ENCODE results near the gene ZFC3H1.

Gene ZFC3H1

DNA sequence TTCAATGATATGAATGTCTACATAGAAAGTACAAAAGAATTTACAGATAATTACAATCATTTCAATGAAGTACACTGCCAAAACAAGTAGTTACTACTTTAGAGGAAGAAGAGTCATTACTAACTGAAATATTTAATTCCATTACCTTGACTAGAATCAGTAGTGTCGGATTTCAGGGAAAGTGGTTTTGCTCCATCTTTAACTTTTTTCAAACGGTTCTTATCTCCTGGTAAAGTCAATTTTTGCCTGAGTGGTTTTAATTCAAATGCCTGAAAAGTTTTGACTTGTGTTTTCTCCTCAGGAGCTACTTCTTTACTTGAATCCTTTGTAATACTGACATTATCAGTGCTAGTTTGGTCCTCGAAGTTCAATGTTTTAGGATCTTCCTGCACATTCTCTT lies 6.9 kb downstream of the ZFC3H1 start:
- Histone ChIP-seq H4K20me1 (ENCODE audit: insufficient read depth, low read length) (peaks cover 5% of the 10 kb centered on the region; the same call in 1 of the 2 replicates), H3K9ac (ENCODE audit: low read length) (no peak overlapping the region), H3K4me1 (ENCODE audit: low read length) (0 out of 2 replicates have a peak, but pooled peaks cover 2% of the 10 kb centered on the region), H2AFZ (ENCODE audit: low read length) (no peak overlapping the region), H3K27ac (ENCODE audit: low read length) (no peak overlapping the region), H3K9me2 (replicated peaks; ENCODE audit: insufficient read depth, low read length) (no peaks in the 10 kb centered on the region), H3F3A (ENCODE audit: insufficient read depth, low read length) (no peaks in the 10 kb centered on the region), H3K9me3 (replicated peaks; ENCODE audit: insufficient read depth, low read length) (no peaks in the 10 kb centered on the region), H3K4me2 (ENCODE audit: low read depth, low read length) (no peak overlapping the region), H3K27me3 (replicated peaks; ENCODE audit: insufficient read depth, low read length) (no peaks in the 10 kb centered on the region), H3K4me3 (ENCODE audit: low read length) (no peak overlapping the region), H3K36me3 (replicated peaks; ENCODE audit: insufficient read depth, low read length) (peaks cover 20% of the 10 kb centered on the region; the same call in 1 of the 2 replicates), H3K79me2 (ENCODE audit: low read length) (peaks cover 91% of the 10 kb centered on the region)
- TF ChIP-seq EZH2 (optimal IDR thresholded peaks at IDR 0.05; ENCODE audit: low read depth, low read length) (no peak), EZH2phosphoT487 (IDR thresholded peaks at IDR 0.05; ENCODE audit: low read length) (no peak)
- TF ChIP-seq, protein P1, sequence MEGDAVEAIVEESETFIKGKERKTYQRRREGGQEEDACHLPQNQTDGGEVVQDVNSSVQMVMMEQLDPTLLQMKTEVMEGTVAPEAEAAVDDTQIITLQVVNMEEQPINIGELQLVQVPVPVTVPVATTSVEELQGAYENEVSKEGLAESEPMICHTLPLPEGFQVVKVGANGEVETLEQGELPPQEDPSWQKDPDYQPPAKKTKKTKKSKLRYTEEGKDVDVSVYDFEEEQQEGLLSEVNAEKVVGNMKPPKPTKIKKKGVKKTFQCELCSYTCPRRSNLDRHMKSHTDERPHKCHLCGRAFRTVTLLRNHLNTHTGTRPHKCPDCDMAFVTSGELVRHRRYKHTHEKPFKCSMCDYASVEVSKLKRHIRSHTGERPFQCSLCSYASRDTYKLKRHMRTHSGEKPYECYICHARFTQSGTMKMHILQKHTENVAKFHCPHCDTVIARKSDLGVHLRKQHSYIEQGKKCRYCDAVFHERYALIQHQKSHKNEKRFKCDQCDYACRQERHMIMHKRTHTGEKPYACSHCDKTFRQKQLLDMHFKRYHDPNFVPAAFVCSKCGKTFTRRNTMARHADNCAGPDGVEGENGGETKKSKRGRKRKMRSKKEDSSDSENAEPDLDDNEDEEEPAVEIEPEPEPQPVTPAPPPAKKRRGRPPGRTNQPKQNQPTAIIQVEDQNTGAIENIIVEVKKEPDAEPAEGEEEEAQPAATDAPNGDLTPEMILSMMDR (IDR thresholded peaks at IDR 0.05; ENCODE audit: low read length) = no peak
- DNase-seq = no peak

DNA sequence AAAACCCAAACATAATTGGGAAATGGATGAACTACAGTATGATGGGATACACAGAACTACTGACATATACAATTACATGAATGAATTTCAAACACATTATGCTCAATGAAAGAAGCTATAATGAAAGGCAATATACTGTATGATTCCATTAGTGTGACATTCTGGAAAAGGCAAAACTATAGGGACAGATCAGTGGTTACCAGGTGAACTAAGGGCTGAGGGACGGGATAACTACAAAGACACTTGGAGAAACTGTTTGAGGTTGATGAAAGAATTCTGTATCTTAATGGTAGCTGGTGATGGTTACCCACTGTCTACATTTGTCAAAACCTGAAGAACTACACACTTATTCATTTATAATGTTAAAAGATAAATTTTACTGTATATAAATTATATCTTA lies 7.7 kb downstream of the ZFC3H1 start:
- Histone ChIP-seq H3F3A (ENCODE audit: insufficient read depth, low read length) (no peaks in the 10 kb centered on the region), H3K4me1 (ENCODE audit: low read length) (no peaks in the 10 kb centered on the region), H3K4me3 (ENCODE audit: low read length) (no peak overlapping the region), H4K20me1 (ENCODE audit: insufficient read depth, low read length) (peaks cover 5% of the 10 kb centered on the region; the same call in 1 of the 2 replicates), H3K4me2 (ENCODE audit: low read depth, low read length) (no peak overlapping the region), H3K9me2 (replicated peaks; ENCODE audit: insufficient read depth, low read length) (no peaks in the 10 kb centered on the region), H2AFZ (ENCODE audit: low read length) (no peak overlapping the region), H3K36me3 (replicated peaks; ENCODE audit: insufficient read depth, low read length) (peaks cover 20% of the 10 kb centered on the region; the same call in 1 of the 2 replicates), H3K27ac (ENCODE audit: low read length) (no peak overlapping the region), H3K27me3 (replicated peaks; ENCODE audit: insufficient read depth, low read length) (no peaks in the 10 kb centered on the region), H3K9ac (ENCODE audit: low read length) (no peak overlapping the region), H3K9me3 (replicated peaks; ENCODE audit: insufficient read depth, low read length) (no peaks in the 10 kb centered on the region), H3K79me2 (ENCODE audit: low read length) (peaks cover 91% of the 10 kb centered on the region)
- TF ChIP-seq EZH2 (optimal IDR thresholded peaks at IDR 0.05; ENCODE audit: low read depth, low read length) (no peak), EZH2phosphoT487 (IDR thresholded peaks at IDR 0.05; ENCODE audit: low read length) (no peak)
- TF ChIP-seq, protein P1 (IDR thresholded peaks at IDR 0.05; ENCODE audit: low read length) = no peak
- DNase-seq = no peak

DNA sequence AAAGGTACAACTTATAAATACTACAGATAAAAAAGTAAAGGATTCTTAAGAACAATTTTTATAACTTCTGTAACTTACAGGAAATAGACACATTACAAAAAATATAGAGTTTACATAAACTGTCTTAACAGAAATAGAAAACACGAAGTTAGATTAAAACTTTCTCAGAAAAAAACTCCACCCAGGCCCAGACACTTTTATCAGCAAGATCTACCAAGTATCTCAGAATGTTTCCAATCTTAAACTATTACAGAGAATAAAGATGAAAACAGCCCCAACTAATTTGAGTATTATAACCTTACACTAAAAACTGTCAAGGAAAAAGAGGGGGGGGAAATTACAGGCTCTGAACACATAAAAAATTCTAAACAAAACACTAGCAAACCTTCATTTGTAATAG lies 8.2 kb downstream of the ZFC3H1 start:
- H3K36me3 ChIP-seq (replicated peaks; ENCODE audit: insufficient read depth, low read length) = peaks cover 20% of the 10 kb centered on the region; the same call in 1 of the 2 replicates

More for the DNA sequence above, 8.2 kb downstream of the ZFC3H1 start:
- Histone ChIP-seq H3K9me2 (replicated peaks; ENCODE audit: insufficient read depth, low read length) (no peaks in the 10 kb centered on the region), H3K79me2 (ENCODE audit: low read length) (peaks cover 92% of the 10 kb centered on the region), H3K9ac (ENCODE audit: low read length) (no peak overlapping the region), H2AFZ (ENCODE audit: low read length) (no peak overlapping the region), H3F3A (ENCODE audit: insufficient read depth, low read length) (no peaks in the 10 kb centered on the region), H3K9me3 (replicated peaks; ENCODE audit: insufficient read depth, low read length) (no peaks in the 10 kb centered on the region), H3K27ac (ENCODE audit: low read length) (no peak overlapping the region), H3K27me3 (replicated peaks; ENCODE audit: insufficient read depth, low read length) (no peaks in the 10 kb centered on the region), H4K20me1 (ENCODE audit: insufficient read depth, low read length) (peaks cover 5% of the 10 kb centered on the region; the same call in 1 of the 2 replicates), H3K4me1 (ENCODE audit: low read length) (no peaks in the 10 kb centered on the region), H3K4me2 (ENCODE audit: low read depth, low read length) (no peak overlapping the region), H3K4me3 (ENCODE audit: low read length) (no peak overlapping the region)
- no peak for DNase-seq
- TF ChIP-seq EZH2phosphoT487 (IDR thresholded peaks at IDR 0.05; ENCODE audit: low read length) (no peak), EZH2 (optimal IDR thresholded peaks at IDR 0.05; ENCODE audit: low read depth, low read length) (no peak)
- TF ChIP-seq, protein P1 (IDR thresholded peaks at IDR 0.05; ENCODE audit: low read length) = no peak
